MM.1S (cell line): Measurements from ENCODE around the gene AUTS2.

Experiments used
- DNase-seq: peaks from one replicate; pipeline ENCODE4 v3.0.0-alpha.2; 2015
- H2AFZ ChIP-seq: fragments of 300-600 bp; sonication (generic); 2 replicates; pipeline ENCODE4 v1.6.0; 2016; ENCODE audit warnings: antibody characterized with exemption, low read length
- H3F3A ChIP-seq: fragments of 300-600 bp; sonication (generic); 2 replicates; pipeline ENCODE4 v1.6.1; 2016; ENCODE audit warnings: mild to moderate bottlenecking, antibody characterized with exemption, low read length, moderate library complexity, mixed read lengths; ENCODE audit not compliant: insufficient read depth
- H3K27ac ChIP-seq: fragments of 300-600 bp; sonication (generic); 2 replicates; pipeline ENCODE4 v1.5.1; 2016; ENCODE audit warnings: mild to moderate bottlenecking, low read length
- H3K27me3 ChIP-seq: fragments of 300-600 bp; sonication (generic); replicated peaks from 2 replicates; pipeline ENCODE4 v1.6.0; 2016; ENCODE audit warnings: low read length; ENCODE audit not compliant: insufficient read depth
- H3K36me3 ChIP-seq: fragments of 300-600 bp; sonication (generic); replicated peaks from 2 replicates; pipeline ENCODE4 v1.6.1; 2016; ENCODE audit warnings: mild to moderate bottlenecking, low read length, mixed read lengths; ENCODE audit not compliant: insufficient read depth
- H3K4me1 ChIP-seq: fragments of 300-600 bp; sonication (generic); 2 replicates; pipeline ENCODE4 v1.6.1; 2016; ENCODE audit warnings: low read length, mixed read lengths
- H3K4me2 ChIP-seq: fragments of 300-600 bp; sonication (generic); 2 replicates; pipeline ENCODE4 v1.6.0; 2016; ENCODE audit warnings: low read depth, low read length
- H3K4me3 ChIP-seq: fragments of 300-600 bp; sonication (generic); 2 replicates; pipeline ENCODE4 v1.5.1; 2016; ENCODE audit warnings: low read length, mixed read lengths
- H3K79me2 ChIP-seq: fragments of 300-600 bp; sonication (generic); 2 replicates; pipeline ENCODE4 v1.6.1; 2016; ENCODE audit warnings: mixed run types, low read length, mixed read lengths
- H3K9ac ChIP-seq: fragments of 300-600 bp; sonication (generic); 2 replicates; pipeline ENCODE4 v1.6.1; 2016; ENCODE audit warnings: low read length, mixed read lengths
- H3K9me2 ChIP-seq: fragments of 300-600 bp; sonication (generic); replicated peaks from 2 replicates; pipeline ENCODE4 v1.6.1; 2016; ENCODE audit warnings: mild to moderate bottlenecking, low read length, mixed read lengths; ENCODE audit not compliant: insufficient read depth
- H3K9me3 ChIP-seq: fragments of 300-600 bp; sonication (generic); replicated peaks from 2 replicates; pipeline ENCODE4 v1.6.1; 2016; ENCODE audit warnings: mild to moderate bottlenecking, low read length, mixed read lengths; ENCODE audit not compliant: insufficient read depth
- H4K20me1 ChIP-seq: fragments of 300-600 bp; sonication (generic); 2 replicates; pipeline ENCODE4 v1.6.1; 2016; ENCODE audit warnings: mild to moderate bottlenecking, low read length, moderate library complexity, mixed read lengths; ENCODE audit not compliant: insufficient read depth
- EZH2 ChIP-seq: fragments of 300-600 bp; sonication (generic); optimal IDR thresholded peaks from 2 replicates; pipeline ENCODE3; 2017; ENCODE audit warnings: low read depth, mild to moderate bottlenecking, antibody characterized with exemption, low read length, mixed read lengths
- EZH2phosphoT487 ChIP-seq: fragments of 300-600 bp; sonication (generic); IDR thresholded peaks from 2 replicates; pipeline ENCODE4 v1.6.1; 2018; ENCODE audit warnings: antibody characterized with exemption, low read length
- TF ChIP-seq, protein P1 (sequence below): fragments of 300-600 bp; sonication (generic); IDR thresholded peaks from 2 replicates; pipeline ENCODE4 v1.5.1; 2016; ENCODE audit warnings: antibody characterized with exemption, low read length, mixed read lengths

AUTS2 gene

DNA sequence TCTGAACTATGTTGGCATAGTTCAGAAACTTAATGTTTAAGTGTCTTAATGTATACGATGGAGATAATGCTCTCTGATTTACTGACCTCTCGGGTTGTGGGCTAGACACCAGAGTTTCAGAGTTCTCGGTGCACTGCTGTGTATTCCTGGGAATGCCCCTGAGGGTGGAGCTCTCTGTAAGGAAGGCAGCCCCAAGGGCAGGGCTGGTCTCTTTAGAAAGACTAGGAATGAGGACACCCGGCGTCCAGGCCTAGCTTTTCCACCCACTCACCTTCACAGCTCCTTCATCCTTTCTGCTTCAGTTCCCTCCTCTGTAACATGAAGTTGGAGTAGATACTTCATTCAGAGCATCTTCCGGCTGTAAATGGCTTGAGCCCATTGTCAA lies 997.1 kb downstream of the AUTS2 start:
- H3K4me3 ChIP-seq = no peak overlapping the region
- peak overlapping the region; percentile 18; the same call in 1 of the 2 replicates for H3K4me2 ChIP-seq
- H3K27ac ChIP-seq = no peak overlapping the region
- TF ChIP-seq EZH2phosphoT487 (no peak), EZH2 (no peak)
- TF ChIP-seq, protein P1, sequence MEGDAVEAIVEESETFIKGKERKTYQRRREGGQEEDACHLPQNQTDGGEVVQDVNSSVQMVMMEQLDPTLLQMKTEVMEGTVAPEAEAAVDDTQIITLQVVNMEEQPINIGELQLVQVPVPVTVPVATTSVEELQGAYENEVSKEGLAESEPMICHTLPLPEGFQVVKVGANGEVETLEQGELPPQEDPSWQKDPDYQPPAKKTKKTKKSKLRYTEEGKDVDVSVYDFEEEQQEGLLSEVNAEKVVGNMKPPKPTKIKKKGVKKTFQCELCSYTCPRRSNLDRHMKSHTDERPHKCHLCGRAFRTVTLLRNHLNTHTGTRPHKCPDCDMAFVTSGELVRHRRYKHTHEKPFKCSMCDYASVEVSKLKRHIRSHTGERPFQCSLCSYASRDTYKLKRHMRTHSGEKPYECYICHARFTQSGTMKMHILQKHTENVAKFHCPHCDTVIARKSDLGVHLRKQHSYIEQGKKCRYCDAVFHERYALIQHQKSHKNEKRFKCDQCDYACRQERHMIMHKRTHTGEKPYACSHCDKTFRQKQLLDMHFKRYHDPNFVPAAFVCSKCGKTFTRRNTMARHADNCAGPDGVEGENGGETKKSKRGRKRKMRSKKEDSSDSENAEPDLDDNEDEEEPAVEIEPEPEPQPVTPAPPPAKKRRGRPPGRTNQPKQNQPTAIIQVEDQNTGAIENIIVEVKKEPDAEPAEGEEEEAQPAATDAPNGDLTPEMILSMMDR = no peak
- no peak overlapping the region for H2AFZ ChIP-seq
- H3K9me3 ChIP-seq = no peaks in the 10 kb centered on the region
- no peaks in the 10 kb centered on the region for H4K20me1 ChIP-seq
- H3K27me3 ChIP-seq = no peaks in the 10 kb centered on the region
- no peaks in the 10 kb centered on the region for H3K9me2 ChIP-seq
- H3K9ac ChIP-seq = no peak overlapping the region
- H3F3A ChIP-seq = no peaks in the 10 kb centered on the region
- no peak for DNase-seq
- H3K79me2 ChIP-seq = no peaks in the 10 kb centered on the region
- no peaks in the 10 kb centered on the region for H3K4me1 ChIP-seq
- H3K36me3 ChIP-seq = no peaks in the 10 kb centered on the region

DNA sequence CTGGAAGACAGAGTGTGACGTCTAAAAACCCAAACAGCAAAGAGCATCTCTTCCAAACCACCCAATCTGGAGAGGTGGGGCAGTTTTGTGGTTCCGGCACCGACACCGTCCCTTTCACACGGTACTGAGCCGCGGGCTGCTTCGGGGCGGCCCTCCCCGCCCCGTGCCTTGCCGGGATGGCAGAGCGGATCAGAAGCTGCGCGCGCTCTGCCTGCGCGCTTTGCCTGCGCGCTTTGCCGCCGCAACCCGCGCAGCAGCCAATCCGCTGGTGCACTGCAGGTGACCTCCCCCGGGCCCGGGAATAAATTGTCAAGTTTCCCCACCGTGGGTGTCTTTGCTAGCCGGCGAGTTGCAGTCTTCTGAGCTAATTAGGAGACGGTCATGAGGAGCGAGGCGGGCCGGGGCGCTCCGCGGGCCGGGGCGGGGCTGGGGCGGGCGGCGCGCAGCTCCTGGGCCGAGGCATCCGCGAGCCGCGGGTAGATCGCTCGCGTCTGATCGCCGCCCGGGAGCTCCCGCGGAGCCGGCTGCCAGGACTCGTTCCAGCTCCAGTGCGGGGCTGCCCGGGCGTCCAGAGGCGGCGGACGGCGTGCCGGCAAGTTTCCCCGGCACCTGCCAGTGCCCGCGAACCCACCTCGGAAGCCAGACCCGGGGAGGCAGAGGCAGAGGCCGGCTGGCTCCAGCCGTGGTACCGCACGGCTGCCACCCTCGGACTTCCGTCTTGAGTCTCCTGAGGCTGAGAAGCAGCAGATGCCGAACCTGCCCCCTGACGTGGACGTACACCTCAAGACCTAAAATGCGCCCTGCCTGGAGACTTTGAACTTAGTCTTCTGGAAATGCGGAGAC lies 997.7 kb downstream of the AUTS2 start:
- no peak overlapping the region for H3K9ac ChIP-seq
- H3K27ac ChIP-seq = no peak overlapping the region
- H3K4me1 ChIP-seq = no peaks in the 10 kb centered on the region
- DNase-seq = peak; percentile 27
- no peaks in the 10 kb centered on the region for H3K36me3 ChIP-seq
- no peaks in the 10 kb centered on the region for H3K79me2 ChIP-seq
- no peaks in the 10 kb centered on the region for H3F3A ChIP-seq
- no peaks in the 10 kb centered on the region for H3K9me3 ChIP-seq
- no peaks in the 10 kb centered on the region for H4K20me1 ChIP-seq
- peak overlapping the region; percentile 15; the same call in 1 of the 2 replicates for H2AFZ ChIP-seq
- TF ChIP-seq, protein P1 = no peak
- no peak for TF ChIP-seq EZH2
- no peak for TF ChIP-seq EZH2phosphoT487
- no peaks in the 10 kb centered on the region for H3K27me3 ChIP-seq
- no peaks in the 10 kb centered on the region for H3K9me2 ChIP-seq
- H3K4me2 ChIP-seq = peak overlapping the region; percentile 47; the same call in 1 of the 2 replicates
- H3K4me3 ChIP-seq = peak overlapping the region; percentile 49

DNA sequence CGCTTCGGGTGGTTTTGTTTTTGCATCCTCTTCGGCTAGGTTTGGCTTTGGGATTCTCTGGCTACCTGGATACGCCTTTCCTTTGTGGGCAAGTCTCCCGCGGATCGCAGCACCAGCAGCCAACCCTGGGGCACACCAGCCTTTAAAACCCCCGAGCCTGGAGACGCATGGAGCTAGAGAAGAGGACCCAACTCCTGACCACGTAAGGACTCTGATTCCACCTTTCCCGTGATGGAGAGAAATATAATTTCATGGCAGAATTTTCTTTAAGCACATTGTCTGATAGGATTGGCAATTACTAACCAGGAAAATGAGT lies 998.3 kb downstream of the AUTS2 start:
- Histone ChIP-seq H3K9me3 (no peaks in the 10 kb centered on the region), H3F3A (no peaks in the 10 kb centered on the region), H4K20me1 (no peaks in the 10 kb centered on the region), H2AFZ (peak overlapping the region; percentile 15; the same call in 1 of the 2 replicates), H3K4me2 (peak overlapping the region; percentile 47; the same call in 1 of the 2 replicates), H3K36me3 (no peaks in the 10 kb centered on the region), H3K9me2 (no peaks in the 10 kb centered on the region), H3K9ac (no peak overlapping the region), H3K27ac (no peak overlapping the region), H3K4me1 (no peaks in the 10 kb centered on the region), H3K27me3 (no peaks in the 10 kb centered on the region), H3K79me2 (no peaks in the 10 kb centered on the region), H3K4me3 (peak overlapping the region; percentile 49)
- TF ChIP-seq EZH2phosphoT487 (no peak), EZH2 (no peak)
- TF ChIP-seq, protein P1 = no peak
- DNase-seq = no peak
